HG02642 (cell line): ENCODE measurements around the gene VGLL4.

Experiments
- ATAC-seq: cut with Tn5 transposase; IDR thresholded peaks from one replicate; pipeline ENCODE4 v1.9.1; 2021; ENCODE audit warnings: mild to moderate bottlenecking; ENCODE audit not compliant: unreplicated experiment, poor library complexity

The VGLL4 gene

GRCh38 chr3:11631820-11632219, 11.9 kb downstream of the VGLL4 start:
- no peak for ATAC-seq

GRCh38 chr3:11629716-11630115, 14.0 kb downstream of the VGLL4 start:
- ATAC-seq: no peak

GRCh38 chr3:11627612-11628011, 16.1 kb downstream of the VGLL4 start:
- no peak for ATAC-seq

DNA sequence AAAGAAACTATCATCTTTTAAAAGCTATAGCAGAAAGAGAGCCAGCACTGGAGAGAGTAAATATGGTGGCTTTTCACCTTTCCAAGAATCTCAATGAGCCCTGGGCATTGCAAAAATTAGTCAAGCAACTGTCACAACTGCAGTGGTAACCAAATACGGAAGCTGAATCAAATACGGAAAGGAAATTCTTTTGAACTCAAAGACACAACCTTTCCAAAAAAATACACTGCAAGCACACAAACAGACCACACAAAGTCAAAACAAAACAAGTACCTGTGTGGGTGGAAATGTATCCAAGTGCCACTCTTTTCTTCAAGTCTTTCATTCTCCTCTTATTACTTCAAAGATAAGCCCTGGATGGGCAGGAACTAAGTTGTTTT, 17.6 kb downstream of the VGLL4 start:
- no peak for ATAC-seq

GRCh38 chr3:11625376-11626083, 18.2 kb downstream of the VGLL4 start:
- no peak for ATAC-seq

DNA sequence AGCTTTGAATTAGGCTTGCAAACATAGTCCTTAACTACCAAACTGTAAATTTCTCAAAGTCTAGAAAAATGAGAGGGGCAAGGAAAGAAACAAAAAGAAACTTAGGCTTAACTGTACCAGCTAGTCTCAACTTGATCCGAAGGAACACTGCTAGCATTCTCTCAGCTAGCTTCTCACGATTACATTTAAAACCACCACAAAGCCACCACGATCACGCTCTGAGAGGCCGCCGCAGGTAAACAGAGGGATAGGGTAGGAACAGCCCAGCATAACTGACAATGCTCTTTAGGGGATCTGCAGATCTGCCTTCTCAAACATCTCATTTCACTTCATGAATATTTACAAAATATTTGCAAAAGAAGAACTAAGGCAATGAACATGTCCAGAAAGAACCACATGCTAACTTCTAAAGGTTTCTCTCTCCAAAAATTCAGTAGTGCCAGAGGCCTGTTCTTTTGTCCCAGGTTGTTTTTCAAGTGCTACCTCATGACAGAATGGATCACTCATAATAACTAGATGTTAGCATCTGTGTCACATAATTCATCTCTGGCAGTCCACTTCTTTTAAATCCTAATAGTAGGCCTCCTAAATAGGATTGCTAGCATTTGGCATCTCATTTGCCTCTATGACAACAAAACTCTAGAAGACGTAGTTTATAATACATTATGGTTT, 18.9 kb downstream of the VGLL4 start:
- ATAC-seq: no peak

GRCh38 chr3:11624161-11624560, 19.6 kb downstream of the VGLL4 start:
- no peak for ATAC-seq

GRCh38 chr3:11622586-11623550, 20.8 kb downstream of the VGLL4 start:
- no peak for ATAC-seq

DNA sequence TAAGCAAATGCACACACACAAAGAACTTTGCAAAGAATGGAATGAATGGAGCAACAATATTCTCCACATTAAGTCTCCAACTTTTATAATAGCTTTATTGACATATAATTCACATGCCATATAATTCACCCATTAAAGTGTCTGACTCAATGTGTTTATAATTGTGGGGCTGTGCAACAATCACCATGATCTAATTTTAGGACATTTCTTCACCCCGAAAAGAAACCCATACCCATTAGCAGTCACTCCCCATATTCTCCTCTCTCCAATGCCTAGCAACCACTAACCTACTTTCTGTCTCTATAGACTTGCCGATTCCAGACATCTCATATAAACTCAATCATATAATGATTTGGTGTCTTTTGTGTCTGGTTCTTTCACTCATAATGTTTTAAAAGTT, 22.6 kb downstream of the VGLL4 start:
- ATAC-seq: no peak

DNA sequence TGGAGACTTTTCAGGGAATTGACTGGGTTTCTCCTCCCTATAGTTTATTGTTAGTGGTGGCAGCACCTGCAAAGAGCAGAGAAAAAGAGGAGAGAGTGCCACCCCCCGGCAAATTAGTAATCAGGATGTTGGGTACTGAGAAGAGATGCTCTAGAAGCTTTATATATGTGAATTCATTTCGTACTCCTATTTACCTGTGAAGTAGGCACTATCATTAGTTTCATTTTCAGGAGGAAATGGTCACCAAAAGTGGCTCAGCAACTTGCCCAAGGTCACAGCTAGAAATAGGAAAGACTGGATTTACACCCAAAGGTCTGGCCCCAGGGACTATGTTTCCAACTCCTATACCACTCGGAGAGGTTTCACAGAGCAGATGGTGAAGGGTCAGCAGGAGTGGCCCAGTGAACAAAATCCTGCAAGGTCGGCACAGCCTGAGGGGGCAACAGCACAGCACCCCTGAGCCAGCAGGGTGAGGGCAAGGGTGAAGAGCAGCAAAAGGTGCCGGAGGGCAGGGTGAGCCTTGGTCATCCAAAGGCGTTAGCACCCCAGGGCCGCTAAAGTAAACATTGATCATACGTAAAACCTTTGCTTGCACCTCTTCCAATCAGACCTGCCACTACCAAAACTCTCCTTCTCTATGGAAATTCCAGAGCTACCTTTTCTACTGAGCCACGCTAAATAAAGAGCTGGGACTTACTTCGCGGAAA, 23.6 kb downstream of the VGLL4 start:
- ATAC-seq: no peak

- no peak for ATAC-seq
Observed at GRCh38 chr3:11619461-11619860, 24.3 kb downstream of the VGLL4 start.

DNA sequence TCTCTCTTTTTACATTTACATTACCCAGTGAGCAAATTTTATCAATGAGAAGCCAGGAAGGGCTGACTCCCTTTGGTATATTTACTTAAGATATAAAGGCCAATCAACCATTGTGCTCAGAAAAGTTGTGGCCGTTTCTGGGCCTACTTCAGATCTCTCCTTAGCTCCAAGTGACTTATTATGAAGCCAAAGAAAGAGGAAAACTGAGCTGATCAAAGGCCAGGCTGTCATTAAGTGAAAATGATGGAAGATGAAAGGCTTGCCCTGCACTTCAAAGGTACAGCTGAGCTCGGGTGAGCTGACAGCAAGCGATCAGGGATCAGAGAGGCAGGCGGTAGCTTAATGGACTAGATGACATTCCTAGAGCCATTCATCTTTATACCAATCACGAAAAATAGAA, 24.8 kb downstream of the VGLL4 start:
- no peak for ATAC-seq

DNA sequence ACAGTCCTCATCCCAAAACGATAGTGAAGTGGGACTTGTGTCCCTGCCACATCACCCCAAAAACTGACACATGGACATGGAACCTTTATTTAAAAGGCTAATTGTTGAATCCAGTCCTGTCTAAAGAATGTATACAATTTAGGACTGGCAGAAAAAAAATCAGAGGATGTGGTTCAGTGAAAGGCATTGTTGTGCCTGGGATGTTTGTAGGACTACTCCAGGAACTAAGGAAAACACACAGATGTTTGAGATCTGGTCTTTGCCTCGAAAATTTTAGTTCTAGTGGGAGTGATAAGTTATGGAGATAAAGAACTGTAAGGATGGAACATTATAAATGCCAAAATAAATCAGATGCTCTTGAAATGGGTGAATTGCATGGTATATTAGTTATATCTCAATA, 27.2 kb downstream of the VGLL4 start:
- ATAC-seq: no peak

GRCh38 chr3:11613851-11614487, 29.7 kb downstream of the VGLL4 start:
- ATAC-seq: no peak

DNA sequence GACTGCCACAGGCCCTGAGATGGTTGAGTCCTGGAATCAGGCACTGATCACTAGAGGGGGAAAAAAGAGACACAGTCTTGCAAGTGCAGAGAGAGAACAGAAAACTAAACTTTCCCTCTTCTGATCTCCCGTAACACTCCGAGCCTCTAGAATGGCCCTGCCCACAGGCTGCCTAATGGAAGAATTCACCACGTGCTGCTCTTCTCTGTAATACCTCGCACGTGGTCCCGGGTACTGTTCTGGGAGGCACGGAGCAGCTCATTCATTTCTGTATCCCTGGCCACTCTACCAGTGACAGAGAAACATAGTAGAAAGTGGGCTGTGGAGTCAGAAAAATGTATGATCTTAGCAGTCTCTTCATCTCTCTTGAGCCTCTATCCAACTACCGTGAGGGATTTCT, 30.4 kb downstream of the VGLL4 start:
- ATAC-seq: no peak

GRCh38 chr3:11612515-11613188, 31.1 kb downstream of the VGLL4 start:
- ATAC-seq: no peak

- no peak for ATAC-seq
Observed at GRCh38 chr3:11611341-11611799, 32.3 kb downstream of the VGLL4 start.

DNA sequence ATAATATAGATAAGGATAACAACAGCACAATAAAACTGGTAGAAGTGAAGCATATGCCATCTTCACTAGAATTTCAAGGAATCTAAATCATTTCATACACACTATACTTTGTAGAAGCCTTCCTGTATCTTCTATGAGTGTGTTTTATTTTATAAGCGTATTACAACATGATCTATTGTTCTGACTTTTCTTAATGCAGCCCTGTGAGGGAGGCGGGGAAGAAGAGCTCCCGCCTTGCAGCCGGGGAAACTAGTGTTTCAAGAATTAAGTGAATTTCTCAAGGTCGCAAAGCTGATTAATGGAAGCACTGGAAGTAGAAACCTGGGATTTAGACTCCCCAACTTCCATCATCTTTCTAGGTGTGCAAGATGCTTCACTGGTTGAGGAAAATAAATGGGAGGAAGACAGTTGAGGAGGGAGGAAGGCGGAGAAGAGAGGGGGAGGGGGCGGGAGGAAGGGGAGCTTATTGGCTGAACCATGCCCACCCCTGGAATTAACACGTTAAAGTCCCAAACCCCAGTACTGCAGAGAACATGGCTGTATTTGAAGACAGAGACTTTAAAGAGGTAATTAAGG, 32.9 kb downstream of the VGLL4 start:
- ATAC-seq: no peak
